ENCODE results near the gene VDAC1.

Gene VDAC1

GRCh38 chr5:134022333-134022732 lies 17.6 kb upstream of the VDAC1 start:
- DNase-seq: no peak

GRCh38 chr5:134020188-134020587 lies 15.4 kb upstream of the VDAC1 start:
- no peak for DNase-seq

- DNase-seq: no peak
These were observed 14.9 kb upstream of the VDAC1 start for GRCh38 chr5:134019636-134020035.

GRCh38 chr5:134018986-134019316 lies 14.2 kb upstream of the VDAC1 start:
- DNase-seq: no peak

GRCh38 chr5:134018154-134018985 lies 13.6 kb upstream of the VDAC1 start:
- no peak for DNase-seq

- no peak for DNase-seq
These were observed 3.5 kb upstream of the VDAC1 start for GRCh38 chr5:134008266-134008749.

- DNase-seq: no peak
These were observed 2.9 kb upstream of the VDAC1 start for GRCh38 chr5:134007581-134008265.

GRCh38 chr5:134006115-134006514 lies 1.3 kb upstream of the VDAC1 start:
- no peak for DNase-seq

- DNase-seq: peak in 1 of 2 experiments; percentile 26
These were observed 764 bp upstream of the VDAC1 start for GRCh38 chr5:134005417-134006061.

- DNase-seq: peak in 1 of 2 experiments; percentile 36
These were observed 754 bp downstream of the VDAC1 start for GRCh38 chr5:134003817-134004625.

- DNase-seq: peak; percentile 17 to 36
These were observed 1.5 kb downstream of the VDAC1 start for GRCh38 chr5:134003064-134003816.

- no peak for DNase-seq
These were observed 2.6 kb downstream of the VDAC1 start for GRCh38 chr5:134001938-134002731.

- no peak for DNase-seq
These were observed 3.9 kb downstream of the VDAC1 start for GRCh38 chr5:134000696-134001453.

GRCh38 chr5:134000091-134000511 lies 4.7 kb downstream of the VDAC1 start:
- DNase-seq: no peak

- no peak for DNase-seq
These were observed 6.0 kb downstream of the VDAC1 start for GRCh38 chr5:133998807-133999206.

GRCh38 chr5:133998042-133998441 lies 6.7 kb downstream of the VDAC1 start:
- no peak for DNase-seq

- DNase-seq: peak; percentile 24 to 53
These were observed 8.0 kb downstream of the VDAC1 start for GRCh38 chr5:133996683-133997252.

GRCh38 chr5:133995883-133996563 lies 8.8 kb downstream of the VDAC1 start:
- DNase-seq: no peak

- DNase-seq: no peak
These were observed 9.4 kb downstream of the VDAC1 start for GRCh38 chr5:133995341-133995740.

- DNase-seq: no peak
These were observed 9.8 kb downstream of the VDAC1 start for GRCh38 chr5:133994990-133995333.
